ENCODE data around the gene GRPEL1.
"Not testable (repeated sequence)": the region's sequence is repeated elsewhere in the genome, so short reads cannot be mapped to it uniquely, and the experiment has no call there.

Gene GRPEL1

DNA sequence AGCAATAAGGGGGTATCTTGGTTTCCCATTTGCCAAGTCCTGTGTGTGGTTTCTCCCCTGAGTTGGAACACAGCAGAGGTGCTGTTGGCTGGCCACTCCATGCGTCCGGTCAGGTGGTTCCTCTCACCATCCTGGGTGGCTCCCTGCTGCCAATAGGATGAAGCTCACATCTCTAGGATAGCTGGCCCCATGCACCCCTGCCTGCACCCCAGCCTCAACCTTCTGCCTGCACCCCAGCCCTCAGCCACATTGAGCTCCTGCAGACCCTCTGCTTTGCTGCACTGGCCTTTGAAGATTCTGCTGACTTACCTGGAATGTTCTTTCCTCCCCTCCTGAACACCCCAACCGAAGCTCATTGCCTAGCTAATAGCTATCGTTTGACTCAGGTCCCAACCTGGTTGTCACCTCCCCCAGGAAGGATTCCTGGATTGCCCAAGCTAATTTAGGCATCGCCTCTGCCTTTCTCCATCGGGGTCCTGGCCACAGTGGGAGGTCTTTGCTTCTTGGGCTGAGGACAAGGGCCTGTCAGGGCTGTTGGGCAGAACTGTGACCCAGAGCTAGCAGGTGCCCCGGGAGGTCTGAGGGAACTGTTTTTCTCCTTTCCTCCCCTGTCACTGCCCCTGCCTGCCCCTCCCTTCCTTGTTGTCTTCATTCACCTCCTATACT is 36.6 kb upstream of the GRPEL1 start:
- no peaks in the 10 kb centered on the region for H3K9me3 ChIP-seq (ENCODE audit: control insufficient read depth, insufficient read depth, low read length)
- H3K4me1 ChIP-seq (ENCODE audit: control insufficient read depth, insufficient read depth, low read length): peaks cover 9% of the 10 kb centered on the region
- H3K4me3 ChIP-seq (ENCODE audit: low read depth, low read length): no peak overlapping the region
- no peak overlapping the region for H3K9ac ChIP-seq (ENCODE audit: low read depth, low read length)
- peaks cover 12% of the 10 kb centered on the region for H3K27me3 ChIP-seq (ENCODE audit: control insufficient read depth, insufficient read depth, low read length)
- H3K36me3 ChIP-seq (ENCODE audit: control insufficient read depth, insufficient read depth, low read length): no peaks in the 10 kb centered on the region

DNA sequence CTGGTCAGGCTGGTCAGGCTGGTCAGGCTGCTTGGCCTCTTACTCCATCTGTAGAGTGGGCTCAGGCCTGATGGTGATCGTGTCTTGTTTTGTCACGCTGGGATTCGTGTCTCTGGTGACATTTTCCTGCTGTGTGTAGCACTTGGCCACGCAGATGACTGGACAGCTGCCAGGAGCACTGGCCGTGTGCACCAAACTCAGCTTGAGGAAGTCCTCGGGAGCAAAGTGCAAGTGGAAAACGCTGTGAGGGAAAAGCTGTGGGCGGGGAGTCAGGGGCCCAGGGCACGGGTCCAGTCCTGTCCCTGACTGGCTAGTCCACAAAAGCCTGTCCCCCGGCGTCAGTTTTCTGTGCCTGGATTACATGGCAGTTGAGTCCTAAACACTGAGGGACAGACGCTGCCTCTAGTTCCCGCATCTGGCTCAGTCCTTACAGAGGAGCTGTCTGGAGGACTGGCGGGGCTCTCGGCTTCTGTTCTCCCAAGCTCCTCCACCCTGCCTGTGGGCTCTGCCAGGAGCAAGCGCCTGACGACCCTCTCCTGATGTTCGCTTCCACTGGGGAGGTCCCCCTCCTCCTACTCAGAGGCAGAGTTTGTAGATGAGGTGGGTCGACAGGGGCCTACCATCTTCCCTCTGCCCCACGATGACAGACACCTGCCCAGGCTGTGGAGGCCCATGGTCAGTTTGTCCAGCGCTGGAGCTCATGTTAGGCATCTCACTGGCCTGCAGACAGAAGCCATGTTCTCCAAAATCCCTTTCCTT is 35.9 kb upstream of the GRPEL1 start:
- H3K4me3 ChIP-seq (ENCODE audit: low read depth, low read length): peak overlapping the region; percentile 41
- H3K27me3 ChIP-seq (ENCODE audit: control insufficient read depth, insufficient read depth, low read length): peaks cover 12% of the 10 kb centered on the region
- H3K36me3 ChIP-seq (ENCODE audit: control insufficient read depth, insufficient read depth, low read length): no peaks in the 10 kb centered on the region
- no peak overlapping the region for H3K9ac ChIP-seq (ENCODE audit: low read depth, low read length)
- peaks cover 9% of the 10 kb centered on the region for H3K4me1 ChIP-seq (ENCODE audit: control insufficient read depth, insufficient read depth, low read length)
- H3K9me3 ChIP-seq (ENCODE audit: control insufficient read depth, insufficient read depth, low read length): no peaks in the 10 kb centered on the region

DNA sequence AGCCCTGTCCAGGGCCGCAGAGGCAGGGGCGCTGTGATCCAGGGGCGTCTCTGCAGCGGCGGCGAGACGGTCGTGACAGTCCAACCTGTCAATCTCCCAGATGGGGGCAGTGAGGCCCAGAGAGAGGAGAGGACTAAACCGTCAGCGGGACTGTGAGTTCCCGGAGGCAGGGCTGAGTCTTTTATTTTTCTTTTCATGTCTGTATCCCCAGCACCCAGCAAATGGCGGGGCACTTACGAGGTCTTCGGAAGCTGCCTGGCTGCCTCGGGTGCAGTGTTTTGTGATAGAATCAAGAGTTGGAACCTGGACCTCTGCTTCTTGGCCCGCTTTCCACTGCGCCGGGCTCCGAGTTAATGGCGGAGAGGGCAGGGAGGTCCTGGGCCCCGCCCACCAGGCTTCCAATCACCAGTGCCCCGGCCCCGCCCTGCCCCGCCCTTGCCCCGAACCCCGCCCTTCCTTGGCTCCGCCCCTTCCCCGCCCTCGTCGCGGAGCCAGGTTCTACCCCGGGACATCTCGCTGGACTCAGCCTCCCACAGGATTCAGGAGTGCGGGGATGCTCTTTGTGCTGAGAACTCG is 35.3 kb upstream of the GRPEL1 start:
- peak overlapping the region; percentile 88 for H3K4me3 ChIP-seq (ENCODE audit: low read depth, low read length)
- H3K9ac ChIP-seq (ENCODE audit: low read depth, low read length): no peak overlapping the region
- peaks cover 9% of the 10 kb centered on the region for H3K4me1 ChIP-seq (ENCODE audit: control insufficient read depth, insufficient read depth, low read length)
- H3K27me3 ChIP-seq (ENCODE audit: control insufficient read depth, insufficient read depth, low read length): peaks cover 18% of the 10 kb centered on the region
- H3K36me3 ChIP-seq (ENCODE audit: control insufficient read depth, insufficient read depth, low read length): no peaks in the 10 kb centered on the region
- H3K9me3 ChIP-seq (ENCODE audit: control insufficient read depth, insufficient read depth, low read length): no peaks in the 10 kb centered on the region

DNA sequence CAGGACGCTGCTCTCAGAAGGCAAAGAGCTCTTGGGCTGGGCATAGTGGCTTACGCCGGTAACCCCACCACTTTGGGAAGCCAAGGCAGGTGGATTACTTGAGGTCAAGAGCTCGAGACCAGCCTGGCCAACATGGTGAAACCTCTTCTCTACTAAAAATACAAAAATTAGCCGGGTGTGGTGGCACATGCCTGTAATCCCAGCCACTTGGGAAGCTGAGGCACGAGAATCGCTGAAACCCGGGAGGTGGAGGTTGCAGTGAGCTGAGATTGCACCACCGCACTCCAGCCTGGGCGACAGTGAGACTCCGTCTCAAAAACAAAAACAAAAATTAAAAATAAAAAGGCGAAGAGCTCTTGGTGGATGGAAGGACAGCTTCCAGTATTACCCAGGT is 34.6 kb upstream of the GRPEL1 start:
- peak overlapping the region; percentile 88 for H3K4me3 ChIP-seq (ENCODE audit: low read depth, low read length)
- not testable (repeated sequence) for H3K4me1 ChIP-seq (ENCODE audit: control insufficient read depth, insufficient read depth, low read length); H3K9ac ChIP-seq (ENCODE audit: low read depth, low read length); H3K36me3 ChIP-seq (ENCODE audit: control insufficient read depth, insufficient read depth, low read length); H3K9me3 ChIP-seq (ENCODE audit: control insufficient read depth, insufficient read depth, low read length)
- H3K27me3 ChIP-seq (ENCODE audit: control insufficient read depth, insufficient read depth, low read length): peaks cover 23% of the 10 kb centered on the region

DNA sequence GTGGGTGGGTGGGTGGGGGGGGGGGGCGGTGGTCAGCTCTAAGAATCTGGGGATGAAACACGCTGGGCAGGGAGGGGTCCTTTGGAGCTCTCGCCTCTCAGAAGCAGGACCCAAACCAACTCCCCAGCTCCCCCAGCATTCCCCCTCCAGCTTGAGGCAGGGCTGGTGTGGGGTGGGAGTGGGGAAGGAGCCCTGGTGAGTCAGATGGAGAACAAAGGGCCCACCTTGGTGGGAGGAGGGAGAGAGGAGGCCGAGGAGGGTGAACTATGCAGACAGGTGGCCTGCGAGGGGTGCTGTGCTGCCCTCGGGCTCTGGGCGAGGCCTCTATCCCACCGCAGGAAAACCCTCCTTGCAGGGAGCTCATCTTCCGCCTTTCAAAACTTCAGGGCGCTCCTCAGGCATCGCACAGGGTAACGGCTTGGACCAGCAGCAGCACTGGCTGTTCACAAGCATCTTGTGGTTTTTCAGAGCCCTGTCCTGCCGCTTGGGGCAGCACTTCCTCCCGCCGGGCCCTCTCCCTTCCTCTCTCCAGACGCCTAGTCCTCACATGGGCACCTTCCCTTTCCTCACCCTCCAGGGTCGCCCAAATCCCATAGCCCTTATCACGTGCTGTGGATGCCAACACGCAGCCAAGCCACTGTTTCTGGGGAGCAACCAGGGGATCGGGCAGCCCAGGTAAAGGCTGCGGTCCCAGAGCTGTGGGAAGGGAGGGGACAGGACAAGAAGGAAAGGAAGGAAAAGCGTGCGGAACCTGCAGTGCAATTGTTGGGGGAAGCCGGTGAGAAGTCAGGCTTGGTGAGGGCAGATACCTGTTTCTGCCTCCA is 34.0 kb upstream of the GRPEL1 start:
- peaks cover 9% of the 10 kb centered on the region for H3K4me1 ChIP-seq (ENCODE audit: control insufficient read depth, insufficient read depth, low read length)
- peaks cover 29% of the 10 kb centered on the region for H3K27me3 ChIP-seq (ENCODE audit: control insufficient read depth, insufficient read depth, low read length)
- H3K4me3 ChIP-seq (ENCODE audit: low read depth, low read length): peak overlapping the region; percentile 61
- H3K36me3 ChIP-seq (ENCODE audit: control insufficient read depth, insufficient read depth, low read length): no peaks in the 10 kb centered on the region
- no peak overlapping the region for H3K9ac ChIP-seq (ENCODE audit: low read depth, low read length)
- H3K9me3 ChIP-seq (ENCODE audit: control insufficient read depth, insufficient read depth, low read length): no peaks in the 10 kb centered on the region

DNA sequence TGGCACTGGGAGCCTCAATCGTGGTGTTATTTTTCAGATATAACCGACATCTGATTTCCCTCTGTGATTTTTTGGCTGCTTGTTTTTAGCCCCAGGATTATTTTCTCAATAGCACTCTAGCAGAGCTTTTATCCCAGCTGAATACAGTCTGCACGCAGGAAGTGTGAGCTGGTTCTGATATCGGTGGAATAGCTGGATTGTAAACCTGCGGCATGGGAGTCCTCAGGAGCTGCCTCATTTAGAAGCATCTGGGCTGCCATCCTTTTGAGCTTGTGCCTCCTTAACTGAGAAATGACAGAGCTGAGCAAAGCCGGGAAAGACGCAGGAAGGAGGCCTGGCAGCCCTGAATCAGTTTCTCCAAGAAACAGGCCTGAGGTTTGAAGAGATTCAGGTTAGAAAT is 28.4 kb upstream of the GRPEL1 start:
- H3K9me3 ChIP-seq (ENCODE audit: control insufficient read depth, insufficient read depth, low read length): no peaks in the 10 kb centered on the region
- H3K4me3 ChIP-seq (ENCODE audit: low read depth, low read length): no peak overlapping the region
- no peaks in the 10 kb centered on the region for H3K36me3 ChIP-seq (ENCODE audit: control insufficient read depth, insufficient read depth, low read length)
- peaks cover 63% of the 10 kb centered on the region for H3K27me3 ChIP-seq (ENCODE audit: control insufficient read depth, insufficient read depth, low read length)
- H3K9ac ChIP-seq (ENCODE audit: low read depth, low read length): no peak overlapping the region
- H3K4me1 ChIP-seq (ENCODE audit: control insufficient read depth, insufficient read depth, low read length): peaks cover 2% of the 10 kb centered on the region

DNA sequence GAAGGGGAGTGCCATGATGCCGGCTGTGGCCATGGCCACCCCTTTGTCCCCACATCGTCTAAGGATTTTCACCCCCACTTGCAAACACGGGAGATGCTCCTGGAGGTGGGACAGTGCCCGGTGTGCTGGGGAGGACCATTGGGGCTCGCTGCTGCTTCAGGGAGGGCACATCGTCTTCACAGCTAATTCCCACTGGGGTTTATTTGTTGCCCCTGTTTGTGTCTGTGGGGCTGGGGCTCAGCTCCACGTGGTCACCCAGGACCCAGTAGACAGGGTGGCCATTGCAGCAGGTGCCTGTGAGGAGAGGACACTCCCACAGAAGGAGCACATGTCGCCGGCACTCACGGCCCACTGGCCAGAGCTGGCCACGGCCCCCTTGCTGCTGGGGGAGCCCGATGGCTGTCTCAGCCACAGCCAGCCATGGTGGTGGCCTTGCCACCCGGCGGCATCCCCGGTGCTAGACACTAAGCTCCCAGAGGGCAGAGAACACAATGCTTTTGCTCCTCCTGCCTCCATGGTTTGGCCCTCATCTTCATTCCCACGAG is 27.8 kb upstream of the GRPEL1 start:
- Histone ChIP-seq H3K27me3 (ENCODE audit: control insufficient read depth, insufficient read depth, low read length) (peaks cover 68% of the 10 kb centered on the region), H3K4me3 (ENCODE audit: low read depth, low read length) (no peak overlapping the region), H3K4me1 (ENCODE audit: control insufficient read depth, insufficient read depth, low read length) (no peaks in the 10 kb centered on the region), H3K9ac (ENCODE audit: low read depth, low read length) (no peak overlapping the region), H3K36me3 (ENCODE audit: control insufficient read depth, insufficient read depth, low read length) (no peaks in the 10 kb centered on the region), H3K9me3 (ENCODE audit: control insufficient read depth, insufficient read depth, low read length) (no peaks in the 10 kb centered on the region)

DNA sequence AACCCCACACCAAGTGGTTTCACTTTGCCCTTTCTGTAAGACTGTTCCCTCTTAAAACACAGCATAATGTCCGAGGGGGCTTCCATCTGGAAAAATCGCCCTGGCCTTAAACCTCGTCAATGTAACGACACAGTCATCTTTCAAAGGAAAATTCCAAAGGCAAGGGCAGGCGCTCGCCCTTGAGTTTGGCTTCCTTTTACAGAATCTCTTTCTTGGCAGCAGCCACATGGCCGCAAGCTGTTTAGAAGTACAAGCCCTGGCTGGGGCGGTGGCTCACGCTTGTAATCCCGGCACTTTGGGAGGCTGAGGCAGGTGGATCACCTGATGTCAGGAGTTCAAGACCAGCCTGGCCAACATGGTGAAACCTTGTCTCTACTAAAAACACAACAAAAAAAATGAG is 27.1 kb upstream of the GRPEL1 start:
- Histone ChIP-seq H3K36me3 (ENCODE audit: control insufficient read depth, insufficient read depth, low read length) (no peaks in the 10 kb centered on the region), H3K4me1 (ENCODE audit: control insufficient read depth, insufficient read depth, low read length) (no peaks in the 10 kb centered on the region), H3K9ac (ENCODE audit: low read depth, low read length) (no peak overlapping the region), H3K27me3 (ENCODE audit: control insufficient read depth, insufficient read depth, low read length) (peaks cover 71% of the 10 kb centered on the region), H3K9me3 (ENCODE audit: control insufficient read depth, insufficient read depth, low read length) (no peaks in the 10 kb centered on the region), H3K4me3 (ENCODE audit: low read depth, low read length) (no peak overlapping the region)

DNA sequence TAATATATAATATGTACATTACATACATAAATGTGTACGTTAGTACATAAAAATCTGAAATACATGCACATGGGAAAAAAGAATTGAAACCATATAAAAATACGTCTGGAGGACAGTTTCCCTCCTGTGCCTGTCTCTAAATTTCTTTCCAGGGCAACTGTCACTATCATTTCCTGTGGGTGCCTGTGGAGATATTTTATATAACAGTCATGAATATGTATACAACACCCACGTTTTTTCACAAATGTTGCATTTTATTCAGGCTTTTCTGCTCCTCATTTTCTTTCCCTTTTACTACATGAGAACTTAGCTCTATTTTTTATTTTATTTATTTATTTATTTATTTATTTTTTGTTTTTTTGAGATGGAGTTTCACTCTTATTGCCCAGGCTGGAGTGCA is 24.2 kb upstream of the GRPEL1 start:
- no peak overlapping the region for H3K9ac ChIP-seq (ENCODE audit: low read depth, low read length)
- no peaks in the 10 kb centered on the region for H3K4me1 ChIP-seq (ENCODE audit: control insufficient read depth, insufficient read depth, low read length)
- H3K9me3 ChIP-seq (ENCODE audit: control insufficient read depth, insufficient read depth, low read length): no peaks in the 10 kb centered on the region
- no peaks in the 10 kb centered on the region for H3K36me3 ChIP-seq (ENCODE audit: control insufficient read depth, insufficient read depth, low read length)
- no peak overlapping the region for H3K4me3 ChIP-seq (ENCODE audit: low read depth, low read length)
- peaks cover 79% of the 10 kb centered on the region for H3K27me3 ChIP-seq (ENCODE audit: control insufficient read depth, insufficient read depth, low read length)

DNA sequence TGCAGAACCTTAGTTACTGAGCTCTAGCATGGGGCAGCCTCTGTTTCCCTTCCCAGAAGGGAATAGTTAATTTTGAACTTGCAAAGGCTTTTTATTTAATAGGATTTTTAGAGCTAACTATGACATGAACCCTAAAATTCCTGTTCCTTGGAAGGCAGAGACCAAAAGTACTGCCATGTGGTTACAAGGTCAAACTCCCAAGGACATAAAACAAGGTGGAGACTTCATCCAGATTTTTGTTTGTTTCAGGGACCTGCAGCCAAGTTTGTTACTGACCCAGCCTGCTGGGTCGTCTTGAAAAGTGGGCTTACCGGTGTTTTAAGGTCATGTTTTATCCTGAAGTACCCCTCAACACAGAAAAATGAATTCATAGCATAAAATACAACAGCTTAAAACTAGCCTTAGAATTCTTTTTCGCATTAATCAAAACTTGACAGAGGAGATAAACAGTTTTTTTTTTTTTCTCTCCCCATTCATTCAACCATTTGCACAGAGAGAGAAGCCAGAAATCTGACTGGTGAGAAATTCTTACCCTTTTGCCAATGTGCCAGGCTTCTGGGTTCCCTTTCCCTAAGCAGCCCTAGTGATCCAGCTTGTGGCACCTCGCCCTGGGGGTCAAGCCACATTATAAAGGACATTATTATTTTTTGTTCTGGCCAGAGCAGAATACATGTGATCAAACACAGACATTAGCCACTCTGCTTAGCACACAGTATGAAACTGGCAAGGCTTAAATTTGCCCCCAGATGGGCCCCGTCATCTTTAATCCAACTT is 21.5 kb upstream of the GRPEL1 start:
- Histone ChIP-seq H3K9me3 (ENCODE audit: control insufficient read depth, insufficient read depth, low read length) (no peaks in the 10 kb centered on the region), H3K4me1 (ENCODE audit: control insufficient read depth, insufficient read depth, low read length) (peaks cover 2% of the 10 kb centered on the region), H3K27me3 (ENCODE audit: control insufficient read depth, insufficient read depth, low read length) (peaks cover 60% of the 10 kb centered on the region)

DNA sequence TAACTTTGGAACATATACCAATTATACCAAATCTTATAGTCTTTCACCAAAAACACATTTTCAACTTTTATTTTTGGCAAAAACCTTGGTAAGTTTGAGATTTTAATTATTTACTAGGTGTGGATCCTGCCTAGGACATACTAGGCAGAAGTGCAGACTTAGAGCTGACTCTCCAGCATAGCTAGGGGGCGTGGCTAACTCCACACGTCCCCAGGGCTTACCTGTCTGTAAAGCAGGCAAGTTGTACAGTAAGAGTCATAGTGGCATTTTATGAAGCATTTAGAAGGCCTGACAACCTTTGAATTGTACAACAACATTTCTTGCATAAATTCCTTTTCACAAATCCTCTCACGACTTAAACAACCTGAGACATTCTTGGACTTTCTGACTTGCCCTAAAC is 19.2 kb upstream of the GRPEL1 start:
- peaks cover 44% of the 10 kb centered on the region for H3K27me3 ChIP-seq (ENCODE audit: control insufficient read depth, insufficient read depth, low read length)
- no peak overlapping the region for H3K4me3 ChIP-seq (ENCODE audit: low read depth, low read length)
- no peaks in the 10 kb centered on the region for H3K9me3 ChIP-seq (ENCODE audit: control insufficient read depth, insufficient read depth, low read length)
- H3K4me1 ChIP-seq (ENCODE audit: control insufficient read depth, insufficient read depth, low read length): peaks cover 6% of the 10 kb centered on the region
- no peak overlapping the region for H3K9ac ChIP-seq (ENCODE audit: low read depth, low read length)
- H3K36me3 ChIP-seq (ENCODE audit: control insufficient read depth, insufficient read depth, low read length): no peaks in the 10 kb centered on the region

More for the DNA sequence above, 21.5 kb upstream of the GRPEL1 start:
- H3K4me3 ChIP-seq (ENCODE audit: low read depth, low read length): no peak overlapping the region
- H3K9ac ChIP-seq (ENCODE audit: low read depth, low read length): no peak overlapping the region
- H3K36me3 ChIP-seq (ENCODE audit: control insufficient read depth, insufficient read depth, low read length): no peaks in the 10 kb centered on the region

Data from iPS-15b (cell line).